Ishikawa (cell line): ENCODE results near the gene SMAD7.

Source experiments
- CEBPB ChIP-seq: IDR thresholded peaks from 2 replicates; pipeline ENCODE4 v1.6.1; 2012
- CREB1 ChIP-seq: IDR thresholded peaks from 2 replicates; pipeline ENCODE4 v1.6.1; 2012; ENCODE audit warnings: low read depth
- EP300 ChIP-seq: IDR thresholded peaks from 2 replicates; pipeline ENCODE4 v1.6.1; 2012; ENCODE audit warnings: borderline replicate concordance
- NFIC ChIP-seq: IDR thresholded peaks from 2 replicates; pipeline ENCODE4 v1.6.1; 2012
- RAD21 ChIP-seq: IDR thresholded peaks from 2 replicates; pipeline ENCODE4 v1.6.1; 2012; ENCODE audit warnings: low read depth
- TAF1 ChIP-seq: IDR thresholded peaks from 2 replicates; pipeline ENCODE4 v1.6.1; 2012; ENCODE audit warnings: low read depth, mild to moderate bottlenecking
- TCF12 ChIP-seq: IDR thresholded peaks from 2 replicates; pipeline ENCODE4 v1.6.1; 2012; ENCODE audit warnings: low read depth
- YY1 ChIP-seq: IDR thresholded peaks from 2 replicates; pipeline ENCODE4 v1.6.1; 2012; ENCODE audit warnings: low read depth
- TF ChIP-seq, protein P1 (sequence below): IDR thresholded peaks from 2 replicates; pipeline ENCODE4 v1.6.1; 2012
- TF ChIP-seq, protein P2 (sequence below): IDR thresholded peaks from 2 replicates; pipeline ENCODE4 v1.6.1; 2012
- TF ChIP-seq, protein P3 (sequence below): IDR thresholded peaks from 2 replicates; pipeline ENCODE4 v1.6.1; 2012; ENCODE audit warnings: low read depth, mild to moderate bottlenecking

DNA sequence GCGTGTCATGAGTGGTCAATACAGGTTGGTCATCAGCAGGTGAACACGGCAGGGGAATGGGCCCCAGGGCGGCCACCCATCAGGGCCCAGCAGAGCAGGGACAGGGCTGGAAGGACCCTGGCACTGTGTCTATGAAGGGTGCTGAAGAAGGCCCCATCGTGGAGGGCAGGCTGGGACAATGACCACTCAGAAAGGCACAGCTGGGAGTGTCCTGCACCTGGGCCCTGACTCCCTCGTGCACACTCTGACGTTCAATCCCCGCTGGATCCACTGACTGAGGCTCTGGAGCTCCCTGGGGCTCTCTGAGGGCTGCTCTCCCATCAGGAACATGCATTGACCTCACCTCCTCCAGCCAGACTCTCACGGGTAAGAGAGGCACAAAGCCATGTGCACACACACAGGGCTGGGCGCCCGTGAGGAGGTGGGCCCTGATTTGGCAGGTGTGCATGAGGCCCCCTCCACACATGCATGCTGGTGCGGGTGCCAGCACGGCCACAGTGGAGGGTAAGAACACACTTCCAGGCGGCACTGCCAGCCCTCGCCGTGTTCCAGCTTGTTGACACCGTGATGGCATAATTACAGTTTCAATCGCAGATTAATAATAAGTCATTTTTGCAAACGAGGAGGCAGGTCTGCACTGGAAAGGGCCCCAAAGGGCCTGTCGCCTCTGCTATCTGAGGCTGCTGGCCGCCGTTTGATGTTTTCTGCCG is 58.5 kb downstream of the SMAD7 start:
- TF ChIP-seq TCF12 (no peak), YY1 (no peak), RAD21 (no peak), CREB1 (no peak), CEBPB (no peak), NFIC (no peak), EP300 (no peak), TAF1 (no peak)
- TF ChIP-seq, protein P1, sequence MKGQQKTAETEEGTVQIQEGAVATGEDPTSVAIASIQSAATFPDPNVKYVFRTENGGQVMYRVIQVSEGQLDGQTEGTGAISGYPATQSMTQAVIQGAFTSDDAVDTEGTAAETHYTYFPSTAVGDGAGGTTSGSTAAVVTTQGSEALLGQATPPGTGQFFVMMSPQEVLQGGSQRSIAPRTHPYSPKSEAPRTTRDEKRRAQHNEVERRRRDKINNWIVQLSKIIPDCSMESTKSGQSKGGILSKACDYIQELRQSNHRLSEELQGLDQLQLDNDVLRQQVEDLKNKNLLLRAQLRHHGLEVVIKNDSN, result no peak
- TF ChIP-seq, protein P2, sequence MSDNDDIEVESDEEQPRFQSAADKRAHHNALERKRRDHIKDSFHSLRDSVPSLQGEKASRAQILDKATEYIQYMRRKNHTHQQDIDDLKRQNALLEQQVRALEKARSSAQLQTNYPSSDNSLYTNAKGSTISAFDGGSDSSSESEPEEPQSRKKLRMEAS, result no peak
- TF ChIP-seq, protein P3, sequence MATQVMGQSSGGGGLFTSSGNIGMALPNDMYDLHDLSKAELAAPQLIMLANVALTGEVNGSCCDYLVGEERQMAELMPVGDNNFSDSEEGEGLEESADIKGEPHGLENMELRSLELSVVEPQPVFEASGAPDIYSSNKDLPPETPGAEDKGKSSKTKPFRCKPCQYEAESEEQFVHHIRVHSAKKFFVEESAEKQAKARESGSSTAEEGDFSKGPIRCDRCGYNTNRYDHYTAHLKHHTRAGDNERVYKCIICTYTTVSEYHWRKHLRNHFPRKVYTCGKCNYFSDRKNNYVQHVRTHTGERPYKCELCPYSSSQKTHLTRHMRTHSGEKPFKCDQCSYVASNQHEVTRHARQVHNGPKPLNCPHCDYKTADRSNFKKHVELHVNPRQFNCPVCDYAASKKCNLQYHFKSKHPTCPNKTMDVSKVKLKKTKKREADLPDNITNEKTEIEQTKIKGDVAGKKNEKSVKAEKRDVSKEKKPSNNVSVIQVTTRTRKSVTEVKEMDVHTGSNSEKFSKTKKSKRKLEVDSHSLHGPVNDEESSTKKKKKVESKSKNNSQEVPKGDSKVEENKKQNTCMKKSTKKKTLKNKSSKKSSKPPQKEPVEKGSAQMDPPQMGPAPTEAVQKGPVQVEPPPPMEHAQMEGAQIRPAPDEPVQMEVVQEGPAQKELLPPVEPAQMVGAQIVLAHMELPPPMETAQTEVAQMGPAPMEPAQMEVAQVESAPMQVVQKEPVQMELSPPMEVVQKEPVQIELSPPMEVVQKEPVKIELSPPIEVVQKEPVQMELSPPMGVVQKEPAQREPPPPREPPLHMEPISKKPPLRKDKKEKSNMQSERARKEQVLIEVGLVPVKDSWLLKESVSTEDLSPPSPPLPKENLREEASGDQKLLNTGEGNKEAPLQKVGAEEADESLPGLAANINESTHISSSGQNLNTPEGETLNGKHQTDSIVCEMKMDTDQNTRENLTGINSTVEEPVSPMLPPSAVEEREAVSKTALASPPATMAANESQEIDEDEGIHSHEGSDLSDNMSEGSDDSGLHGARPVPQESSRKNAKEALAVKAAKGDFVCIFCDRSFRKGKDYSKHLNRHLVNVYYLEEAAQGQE, result no peak
